D721Med (cell line): ENCODE measurements around the gene TCAF1.

Source experiments
- DNase-seq: peaks from one replicate; pipeline ENCODE4 v3.0.0; 2011; ENCODE audit warnings: low spot score; ENCODE audit not compliant: insufficient read length
- FAIRE-seq: peaks from 2 replicates; lab custom pipeline; 2011; peaks lifted over from hg19 to GRCh38; lab: Jason Lieb, UNC
- TF ChIP-seq, protein P1 (sequence below): IDR thresholded peaks from 2 replicates; pipeline ENCODE4 v1.5.1; 2012; ENCODE audit warnings: mild to moderate bottlenecking, control low read depth; ENCODE audit not compliant: insufficient read depth; ENCODE audit errors: missing control alignments

TCAF1 gene

GRCh38 chr7:143934526-143935325, 32.8 kb upstream of the TCAF1 start, which contains the start of gene OR2F2:
OR2F2 (plus strand) TSS chr7:143935233; CDS start chr7:143935233, 0 bp downstream.
- FAIRE-seq: no peak
- no peak for DNase-seq
- TF ChIP-seq, protein P1, sequence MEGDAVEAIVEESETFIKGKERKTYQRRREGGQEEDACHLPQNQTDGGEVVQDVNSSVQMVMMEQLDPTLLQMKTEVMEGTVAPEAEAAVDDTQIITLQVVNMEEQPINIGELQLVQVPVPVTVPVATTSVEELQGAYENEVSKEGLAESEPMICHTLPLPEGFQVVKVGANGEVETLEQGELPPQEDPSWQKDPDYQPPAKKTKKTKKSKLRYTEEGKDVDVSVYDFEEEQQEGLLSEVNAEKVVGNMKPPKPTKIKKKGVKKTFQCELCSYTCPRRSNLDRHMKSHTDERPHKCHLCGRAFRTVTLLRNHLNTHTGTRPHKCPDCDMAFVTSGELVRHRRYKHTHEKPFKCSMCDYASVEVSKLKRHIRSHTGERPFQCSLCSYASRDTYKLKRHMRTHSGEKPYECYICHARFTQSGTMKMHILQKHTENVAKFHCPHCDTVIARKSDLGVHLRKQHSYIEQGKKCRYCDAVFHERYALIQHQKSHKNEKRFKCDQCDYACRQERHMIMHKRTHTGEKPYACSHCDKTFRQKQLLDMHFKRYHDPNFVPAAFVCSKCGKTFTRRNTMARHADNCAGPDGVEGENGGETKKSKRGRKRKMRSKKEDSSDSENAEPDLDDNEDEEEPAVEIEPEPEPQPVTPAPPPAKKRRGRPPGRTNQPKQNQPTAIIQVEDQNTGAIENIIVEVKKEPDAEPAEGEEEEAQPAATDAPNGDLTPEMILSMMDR: no peak

GRCh38 chr7:143931739-143932138, 29.8 kb upstream of the TCAF1 start:
- TF ChIP-seq, protein P1: no peak
- FAIRE-seq: no peak
- DNase-seq: no peak

GRCh38 chr7:143929224-143929920, 27.4 kb upstream of the TCAF1 start:
- FAIRE-seq: no peak
- no peak for DNase-seq
- TF ChIP-seq, protein P1: no peak

DNA sequence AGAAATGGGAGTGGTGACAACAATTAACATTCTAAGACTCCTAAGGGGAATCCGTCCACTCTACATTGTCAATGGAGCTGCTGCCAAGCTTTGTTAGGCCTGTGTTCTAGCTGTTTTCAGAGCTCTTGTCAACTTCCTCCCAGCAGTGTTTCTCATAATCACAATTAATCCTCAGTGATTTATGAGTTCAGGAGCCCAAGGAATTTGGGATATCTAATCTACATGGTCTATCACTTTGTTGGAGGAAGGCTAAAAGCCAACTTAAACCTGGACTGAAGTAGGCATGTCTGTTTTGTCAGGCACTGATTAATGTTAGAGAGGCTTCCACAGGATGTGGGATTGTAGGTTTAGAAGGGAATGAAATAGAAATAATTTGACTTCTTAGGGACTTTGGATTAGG, 22.9 kb upstream of the TCAF1 start:
- no peak for FAIRE-seq
- TF ChIP-seq, protein P1: no peak
- no peak for DNase-seq

- TF ChIP-seq, protein P1: no peak
- no peak for FAIRE-seq
- no peak for DNase-seq
Measured at GRCh38 chr7:143914938-143915652, 13.1 kb upstream of the TCAF1 start.

- DNase-seq (no peak), FAIRE-seq (no peak)
- TF ChIP-seq, protein P1: no peak
Measured at GRCh38 chr7:143913945-143914615, 12.1 kb upstream of the TCAF1 start.
